Endothelial cell (in vitro differentiated cells): ENCODE data around the gene ITGAE. TPM values are rescaled to one million over a fixed set of nuclear protein-coding genes. Genes with fewer than 3 reads are reported as not detected.
"Not testable (repeated sequence)": the region's sequence is repeated elsewhere in the genome, so short reads cannot be mapped to it uniquely, and the experiment has no call there.

Experiments
- DNase-seq: peaks from one replicate; pipeline ENCODE4 v3.0.0; 2021; ENCODE audit warnings: low spot score
- H3K27ac Mint-ChIP-seq: one replicate; pipeline ENCODE4 v1.8.0; 2021; ENCODE audit warnings: mixed read lengths, inconsistent platforms; ENCODE audit not compliant: unreplicated experiment
- H3K27me3 Mint-ChIP-seq: one replicate; pipeline ENCODE4 v1.8.0; 2021; ENCODE audit warnings: mild to moderate bottlenecking, moderate library complexity, mixed read lengths, inconsistent platforms; ENCODE audit not compliant: unreplicated experiment
- H3K36me3 Mint-ChIP-seq: one replicate; pipeline ENCODE4 v1.8.0; 2021; ENCODE audit warnings: mild to moderate bottlenecking, low read depth, mixed read lengths, inconsistent platforms; ENCODE audit not compliant: unreplicated experiment
- H3K4me1 Mint-ChIP-seq: one replicate; pipeline ENCODE4 v1.8.0; 2021; ENCODE audit warnings: mild to moderate bottlenecking, mixed read lengths, inconsistent platforms; ENCODE audit not compliant: unreplicated experiment
- H3K4me3 Mint-ChIP-seq: one replicate; pipeline ENCODE4 v1.8.0; 2021; ENCODE audit warnings: mild to moderate bottlenecking, mixed read lengths, inconsistent platforms; ENCODE audit not compliant: unreplicated experiment
- H3K9me3 Mint-ChIP-seq: one replicate; pipeline ENCODE4 v1.8.0; 2021; ENCODE audit warnings: mixed read lengths, inconsistent platforms; ENCODE audit not compliant: unreplicated experiment
- CTCF ChIP-seq: fragments of 200-600 bp; sonication (generic); IDR thresholded peaks from one replicate; pipeline ENCODE4 v1.5.0; 2021; ENCODE audit warnings: antibody characterized with exemption; ENCODE audit not compliant: unreplicated experiment
- total RNA-seq: library from RNA; stranded (reverse); fragmentation: NEBNext Ultra II Directional; extraction: Animal tissue kit (Norgen Biotek cat#: 25700); gene quantifications from one replicate; pipeline ENCODE4 v1.2.1, GENCODE V29; 2021; ENCODE audit not compliant: unreplicated experiment

The ITGAE gene
- total RNA-seq, 1 donor from 2014 or later: 30.0 TPM

- H3K27me3 Mint-ChIP-seq: peaks cover 2% of the 10 kb centered on the region
- H3K9me3 Mint-ChIP-seq: no peaks in the 10 kb centered on the region
- H3K4me3 Mint-ChIP-seq: no peak overlapping the region
- H3K27ac Mint-ChIP-seq: no peak overlapping the region
- peaks cover 15% of the 10 kb centered on the region for H3K36me3 Mint-ChIP-seq
- DNase-seq: no peak
- TF ChIP-seq CTCF: no peak
- H3K4me1 Mint-ChIP-seq: peaks cover 6% of the 10 kb centered on the region
Observed at GRCh38 chr17:3712811-3713463, 88.1 kb downstream of the ITGAE start.

GRCh38 chr17:3710951-3711383 lies 90.0 kb downstream of the ITGAE start:
- no peak for DNase-seq
- Mint-ChIP-seq H3K27ac (no peak overlapping the region), H3K4me1 (no peaks in the 10 kb centered on the region), H3K4me3 (no peak overlapping the region), H3K9me3 (no peaks in the 10 kb centered on the region), H3K27me3 (peaks cover 2% of the 10 kb centered on the region), H3K36me3 (peaks cover 9% of the 10 kb centered on the region)
- no peak for TF ChIP-seq CTCF

- TF ChIP-seq CTCF: no peak
- no peak for DNase-seq
- Mint-ChIP-seq H3K4me3 (no peak overlapping the region), H3K9me3 (no peaks in the 10 kb centered on the region), H3K36me3 (peaks cover 4% of the 10 kb centered on the region), H3K27ac (no peak overlapping the region), H3K4me1 (peaks cover 4% of the 10 kb centered on the region), H3K27me3 (peaks cover 2% of the 10 kb centered on the region)
Observed at GRCh38 chr17:3708366-3708765, 92.6 kb downstream of the ITGAE start.

- H3K27me3 Mint-ChIP-seq, H3K27ac Mint-ChIP-seq, H3K4me3 Mint-ChIP-seq, DNase-seq, H3K9me3 Mint-ChIP-seq, H3K4me1 Mint-ChIP-seq, H3K36me3 Mint-ChIP-seq: not testable (repeated sequence)
Observed at GRCh38 chr17:3705718-3705984, 95.3 kb downstream of the ITGAE start.

- no peaks in the 10 kb centered on the region for H3K9me3 Mint-ChIP-seq
- no peak for TF ChIP-seq CTCF
- H3K4me1 Mint-ChIP-seq: peaks cover 4% of the 10 kb centered on the region
- peaks cover 7% of the 10 kb centered on the region for H3K36me3 Mint-ChIP-seq
- H3K4me3 Mint-ChIP-seq: no peak overlapping the region
- no peak overlapping the region for H3K27ac Mint-ChIP-seq
- no peak for DNase-seq
- H3K27me3 Mint-ChIP-seq: peaks cover 2% of the 10 kb centered on the region
Observed at GRCh38 chr17:3704931-3705717, 95.9 kb downstream of the ITGAE start.

- H3K4me3 Mint-ChIP-seq: peak overlapping the region; percentile 28
- not testable (repeated sequence) for H3K27ac Mint-ChIP-seq, H3K36me3 Mint-ChIP-seq, H3K9me3 Mint-ChIP-seq, H3K27me3 Mint-ChIP-seq, H3K4me1 Mint-ChIP-seq, DNase-seq
Observed at GRCh38 chr17:3702041-3702539, 98.9 kb downstream of the ITGAE start.
